ENCODE data around the gene MUSK.
A peak's percentile ranks its signal among the peaks of the same experiment; 100 is the strongest.
"Not testable (repeated sequence)": the region's sequence is repeated elsewhere in the genome, so short reads cannot be mapped to it uniquely, and the experiment has no call there.

The MUSK gene

DNA sequence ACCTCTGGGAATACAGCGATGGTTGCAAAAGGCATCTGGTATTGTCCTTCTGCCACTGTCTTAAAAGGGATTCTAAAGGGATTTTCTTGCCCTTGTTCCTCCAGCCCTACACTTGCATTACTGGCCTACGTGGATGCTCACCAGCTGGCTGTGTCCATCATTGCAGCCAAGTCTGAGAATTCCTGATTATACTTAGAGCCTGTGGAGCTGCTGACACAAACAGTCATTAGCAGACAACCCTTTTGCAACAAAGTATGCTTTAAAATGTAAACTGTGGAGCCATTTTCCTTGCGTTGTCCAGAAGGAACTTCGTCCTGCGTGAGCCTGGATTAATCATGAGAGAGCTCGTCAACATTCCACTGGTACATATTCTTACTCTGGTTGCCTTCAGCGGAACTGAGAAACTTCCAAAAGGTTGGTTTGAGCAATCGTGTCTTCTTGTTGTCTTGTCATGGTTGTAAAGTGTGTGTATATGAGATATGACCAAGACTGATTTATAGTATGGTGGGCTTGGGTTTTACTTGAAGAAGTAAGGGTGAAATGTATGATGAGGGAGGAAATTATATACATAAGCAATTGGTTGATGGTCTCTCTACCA is at the start of gene MUSK:
TSS of gene MUSK (plus strand) at position 222 of the 598 bp plus-strand sequence. CDS start at position 336, 114 bp downstream.
- DNase-seq = no peak

- no peak for DNase-seq
Measured at GRCh38 chr9:110619831-110620230, 48.8 kb upstream of the MUSK start.

GRCh38 chr9:110620726-110621125 is 47.9 kb upstream of the MUSK start:
- DNase-seq = no peak

DNA sequence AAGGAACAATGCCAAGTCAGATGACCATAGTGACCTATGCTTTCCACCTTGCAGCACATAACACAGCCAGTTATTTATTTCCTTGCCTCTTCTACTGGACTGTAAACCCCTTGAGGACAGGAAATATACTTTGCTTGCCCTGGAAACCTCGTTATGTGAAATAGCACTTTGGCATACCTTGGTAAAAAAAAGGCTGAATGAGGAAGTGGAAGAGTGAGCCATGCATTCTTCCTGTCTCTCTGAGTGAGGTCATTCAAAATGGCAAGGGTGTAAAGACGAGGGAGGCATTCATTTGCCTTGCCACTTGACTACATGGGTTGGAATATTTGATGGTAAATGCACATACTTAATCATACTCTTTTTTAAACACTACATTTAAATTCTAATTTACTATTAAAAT is 46.2 kb upstream of the MUSK start:
- no peak for DNase-seq

- peak in 1 of 2 donors; percentile 13 for DNase-seq
Measured at GRCh38 chr9:110623462-110624025, 45.0 kb upstream of the MUSK start.

- no peak for DNase-seq
Measured at GRCh38 chr9:110626101-110626829, 42.3 kb upstream of the MUSK start.

DNA sequence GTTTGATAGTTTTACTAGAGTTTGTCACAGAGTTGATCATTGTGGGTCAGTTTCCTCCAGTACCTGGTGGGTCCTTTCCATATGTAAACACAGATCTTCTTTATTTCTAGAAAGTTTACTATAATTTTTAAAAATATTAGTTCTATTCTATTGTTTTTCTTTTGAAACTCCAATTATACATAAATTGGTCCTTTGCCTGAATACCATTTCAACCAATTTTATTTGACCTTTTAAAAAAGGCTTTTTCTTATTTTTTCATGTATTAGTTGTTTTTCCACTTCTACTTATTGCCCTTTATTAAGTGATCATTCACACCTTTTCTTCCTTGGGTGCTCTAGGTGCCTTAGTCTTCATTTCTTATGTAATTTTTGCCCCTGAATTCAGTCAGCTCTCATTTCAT is 33.0 kb upstream of the MUSK start:
- DNase-seq = no peak

GRCh38 chr9:110638381-110638954 is 30.1 kb upstream of the MUSK start:
- no peak for DNase-seq

- DNase-seq = no peak
Measured at GRCh38 chr9:110640736-110641135, 27.9 kb upstream of the MUSK start.

- no peak for DNase-seq
Measured at GRCh38 chr9:110641293-110641692, 27.3 kb upstream of the MUSK start.

DNA sequence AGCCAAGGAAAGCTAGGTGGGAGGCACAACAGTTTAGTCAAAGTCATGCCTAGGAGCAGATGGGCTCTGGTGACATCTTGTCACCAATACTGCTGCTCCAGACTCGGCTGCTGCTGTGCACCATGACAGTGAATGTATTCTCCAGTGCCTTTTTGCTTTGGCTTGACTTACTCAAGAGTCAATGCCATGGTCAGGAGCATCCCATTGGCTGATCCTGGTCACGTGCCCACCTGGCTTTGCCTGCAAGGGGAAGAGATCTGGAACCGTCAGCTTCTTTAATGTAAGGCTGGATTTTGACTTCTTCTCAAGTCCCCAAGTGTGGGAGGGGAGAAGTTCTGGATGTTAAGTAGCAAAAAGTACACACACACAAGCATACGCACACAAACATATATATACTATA is 19.9 kb upstream of the MUSK start:
- no peak for DNase-seq

- DNase-seq = no peak
Measured at GRCh38 chr9:110650261-110650660, 18.3 kb upstream of the MUSK start.

- no peak for DNase-seq
Measured at GRCh38 chr9:110650991-110651411, 17.6 kb upstream of the MUSK start.

- no peak for DNase-seq
Measured at GRCh38 chr9:110655754-110656641, 12.6 kb upstream of the MUSK start.

DNA sequence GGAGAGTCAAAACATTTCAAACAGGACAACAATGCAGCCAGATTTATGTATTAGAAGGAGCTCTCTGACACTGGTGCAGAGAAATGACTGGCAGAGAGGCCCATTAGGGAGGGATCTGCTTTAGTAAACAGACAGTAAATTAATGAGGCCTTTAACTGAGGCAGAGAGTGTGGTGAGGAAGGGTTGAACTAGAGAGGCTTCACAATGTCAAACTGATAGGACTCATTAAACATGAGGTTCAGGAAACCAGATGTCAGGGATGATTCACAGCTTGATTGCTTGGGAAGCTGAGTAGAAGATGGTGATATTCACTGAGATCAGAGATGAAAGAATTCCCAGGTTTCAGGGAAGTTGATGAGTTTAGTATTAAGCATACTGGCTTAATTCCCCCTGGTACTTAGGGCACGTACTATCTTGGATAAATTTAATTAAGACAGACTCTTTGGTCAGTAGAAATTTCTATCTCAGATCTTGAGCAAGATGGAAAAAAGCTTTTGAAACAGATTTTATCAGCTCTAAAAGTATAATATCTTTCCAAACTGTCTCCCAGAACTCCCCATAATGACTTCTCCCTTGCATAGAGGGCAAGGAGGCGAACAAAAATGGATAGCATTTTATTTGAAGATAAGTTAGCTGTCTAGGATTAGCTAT is 8.6 kb upstream of the MUSK start:
- DNase-seq = no peak

- DNase-seq = no peak
Measured at GRCh38 chr9:110669433-110669832, 842 bp downstream of the MUSK start.

DNA sequence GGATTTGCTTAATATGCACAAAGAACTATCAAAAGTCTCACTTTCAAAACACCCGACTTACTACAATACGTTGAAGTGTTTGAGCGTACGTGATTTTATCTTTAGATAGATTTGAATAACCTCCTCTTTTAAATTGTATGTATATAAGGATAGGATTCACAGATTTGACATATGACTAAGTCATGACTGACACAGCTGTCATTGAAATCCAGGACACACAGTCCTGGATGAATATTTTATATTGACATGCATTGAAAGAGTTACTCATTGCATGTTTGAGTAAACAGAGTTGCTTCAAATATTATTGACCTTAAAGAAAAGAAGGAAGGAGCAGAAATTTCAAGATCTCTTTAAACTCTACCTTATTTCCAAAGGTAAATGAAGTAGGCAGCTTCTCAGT is 3.3 kb downstream of the MUSK start:
- DNase-seq = no peak

DNA sequence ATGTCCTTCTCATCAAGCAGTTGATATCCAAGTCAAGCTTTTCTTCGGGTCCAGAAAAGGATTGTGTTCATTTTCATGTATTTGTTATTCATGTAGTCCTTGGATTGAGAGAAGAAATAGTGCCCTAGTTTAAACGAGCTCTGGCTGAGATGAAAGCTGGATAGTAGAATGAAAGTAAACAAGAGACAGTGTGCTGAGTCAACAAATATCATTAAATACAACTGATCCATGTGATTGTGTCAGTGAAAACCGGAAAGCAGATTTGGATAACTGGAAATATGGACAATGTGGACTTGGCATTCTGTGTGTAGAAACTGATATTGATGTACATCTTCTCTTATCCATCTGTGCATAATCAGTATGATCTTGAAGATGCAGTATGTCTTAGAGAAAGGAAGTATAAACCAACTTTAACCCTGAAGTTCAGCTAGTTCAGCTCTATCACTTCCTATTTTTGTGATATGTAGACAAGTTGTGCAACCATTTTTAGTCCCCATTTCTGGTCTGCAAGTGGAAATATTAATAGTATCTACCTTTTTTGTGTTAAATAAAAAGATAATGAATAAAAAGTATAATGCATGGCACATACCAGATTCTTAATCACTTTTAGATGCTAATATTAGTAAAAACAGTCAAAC is 4.4 kb downstream of the MUSK start:
- DNase-seq = no peak

DNA sequence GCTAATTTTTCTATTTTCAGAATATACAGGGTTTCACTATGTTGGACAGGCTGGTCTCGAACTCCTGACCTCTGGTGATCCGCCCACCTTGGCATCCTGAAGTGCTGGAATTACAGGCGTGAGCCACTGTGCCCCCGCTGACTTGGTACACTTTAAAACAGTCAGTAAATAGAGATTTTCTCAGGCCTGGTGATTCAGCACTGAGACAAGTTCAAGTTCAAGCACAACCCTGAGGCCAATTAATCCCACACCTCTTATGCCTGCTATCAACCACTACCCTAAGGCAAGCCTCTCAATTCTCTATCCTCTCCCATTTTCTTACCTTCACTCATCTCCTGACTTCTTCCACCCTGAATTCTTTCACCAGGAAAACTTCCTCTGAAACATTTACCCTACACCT is 18.9 kb downstream of the MUSK start:
- DNase-seq = no peak

DNA sequence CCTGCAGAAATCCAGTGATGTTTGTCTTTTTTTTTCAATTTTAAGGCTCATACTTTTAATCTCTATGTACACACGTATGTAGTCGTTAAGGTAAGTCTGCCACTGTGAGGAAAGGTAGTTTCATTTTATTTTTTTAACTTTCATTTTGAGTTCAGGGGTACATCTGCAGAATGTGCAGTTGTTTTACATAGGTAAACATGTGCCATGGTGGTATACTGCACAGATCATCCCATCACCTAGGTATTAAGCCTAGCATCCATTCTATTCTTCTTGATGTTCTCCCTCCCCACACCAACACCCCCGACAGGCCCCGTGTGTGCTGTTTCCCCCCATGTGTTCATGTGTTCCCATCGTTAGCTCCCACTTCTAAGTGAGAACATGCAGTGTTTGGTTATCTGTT is 19.7 kb downstream of the MUSK start:
- no peak for DNase-seq

DNA sequence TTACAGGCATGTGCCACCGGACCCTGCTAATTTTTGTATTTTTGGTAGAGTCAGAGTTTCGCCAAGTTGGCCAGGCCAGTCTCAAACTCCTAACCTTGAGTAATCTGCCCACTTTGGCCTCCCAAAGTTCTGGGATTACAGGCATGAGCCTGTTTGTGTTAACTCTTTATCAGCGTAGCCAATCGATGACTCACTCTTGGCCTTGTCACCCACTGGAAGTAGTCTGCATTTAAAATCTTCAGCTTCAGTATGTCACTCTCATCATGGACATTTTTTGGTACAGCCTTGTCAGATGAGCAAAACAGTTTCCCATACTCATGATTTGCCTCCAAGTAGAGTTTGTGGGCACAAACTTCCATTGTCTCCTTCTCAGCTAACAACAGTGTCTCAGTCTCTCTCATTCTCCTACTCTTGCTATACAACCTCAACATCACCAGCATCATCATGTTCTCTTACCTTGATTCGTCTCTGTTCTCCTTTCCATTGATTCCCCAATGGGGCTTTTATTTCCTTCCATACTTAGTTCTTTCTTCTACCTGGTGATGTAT is 22.5 kb downstream of the MUSK start:
- DNase-seq = no peak

- DNase-seq = not testable (repeated sequence)
Measured at GRCh38 chr9:110695846-110696245, 27.3 kb downstream of the MUSK start.
